SU-DHL-6 (cell line): ENCODE data around the gene SLC24A3.

Experiments
- H2AFZ ChIP-seq: fragments of 200-600 bp; sonication (generic); 2 replicates; pipeline ENCODE4 v1.6.1; 2014; ENCODE audit warnings: low read depth, mild to moderate bottlenecking, moderate library complexity, mixed read lengths, antibody characterized with exemption, low read length; ENCODE audit not compliant: severe bottlenecking
- H3F3A ChIP-seq: fragments of 200-600 bp; shearing (Covaris generic); 2 replicates; pipeline ENCODE4 v1.6.0; 2016; ENCODE audit warnings: antibody characterized with exemption, mild to moderate bottlenecking; ENCODE audit not compliant: insufficient read depth
- H3K27ac ChIP-seq: fragments of 200-600 bp; sonication (generic); 2 replicates; pipeline ENCODE4 v1.5.1; 2016; ENCODE audit warnings: low read depth, mild to moderate bottlenecking, low read length, moderate library complexity, mixed read lengths
- H3K27me3 ChIP-seq: fragments of 200-600 bp; sonication (generic), shearing (Covaris generic); 2 replicates; pipeline ENCODE4 v1.6.0; 2014; ENCODE audit warnings: mild to moderate bottlenecking, low read length
- H3K36me3 ChIP-seq: fragments of 200-600 bp; sonication (generic); 2 replicates; pipeline ENCODE4 v1.6.1; 2014; ENCODE audit warnings: mild to moderate bottlenecking, low read length, mixed read lengths
- H3K4me2 ChIP-seq: fragments of 300-600, 200-600 bp; shearing (Covaris generic), sonication (generic); 2 replicates; pipeline ENCODE4 v1.6.0; 2014; ENCODE audit warnings: low read length, low read depth, mild to moderate bottlenecking; ENCODE audit not compliant: poor library complexity, severe bottlenecking
- H3K4me3 ChIP-seq: fragments of 200-600 bp; sonication (generic); 2 replicates; pipeline ENCODE4 v1.5.1; 2014; ENCODE audit warnings: antibody characterized with exemption, low read length, mild to moderate bottlenecking, mixed read lengths; ENCODE audit not compliant: insufficient read depth, poor library complexity, severe bottlenecking
- H3K79me2 ChIP-seq: fragments of 200-600 bp; sonication (generic); 2 replicates; pipeline ENCODE4 v1.6.1; 2014; ENCODE audit warnings: mild to moderate bottlenecking, low read length, moderate library complexity; ENCODE audit not compliant: insufficient read depth
- H3K9ac ChIP-seq: fragments of 200-600 bp; sonication (generic); 2 replicates; pipeline ENCODE4 v1.7.0; 2014; ENCODE audit warnings: mild to moderate bottlenecking, low read length
- H3K9me2 ChIP-seq: fragments of 200-600 bp; sonication (generic); replicated peaks from 2 replicates; pipeline ENCODE4 v1.6.1; 2014; ENCODE audit warnings: low read length; ENCODE audit not compliant: insufficient read depth
- H3K9me3 ChIP-seq: fragments of 200-600 bp; sonication (generic); 2 replicates; pipeline ENCODE4 v1.6.1; 2014; ENCODE audit warnings: low read length, mixed read lengths; ENCODE audit not compliant: insufficient read depth
- H4K20me1 ChIP-seq: fragments of 200-600 bp; sonication (generic); 2 replicates; pipeline ENCODE4 v1.6.1; 2014; ENCODE audit warnings: low read depth, mild to moderate bottlenecking, antibody characterized with exemption, low read length, moderate library complexity, mixed read lengths
- CTCF ChIP-seq: fragments of 200-600 bp; sonication (generic); IDR thresholded peaks from one replicate; pipeline ENCODE4 v1.5.1; 2017; ENCODE audit warnings: antibody characterized with exemption, mild to moderate bottlenecking, low read length, moderate library complexity; ENCODE audit not compliant: insufficient read depth, poor library complexity, severe bottlenecking
- EZH2phosphoT487 ChIP-seq: fragments of 200-600 bp; sonication (generic), shearing (Covaris generic); conservative IDR thresholded peaks from 2 replicates; pipeline ENCODE4 v1.6.1; 2018; ENCODE audit warnings: mild to moderate bottlenecking, antibody characterized with exemption, low read length, moderate library complexity, mixed read lengths

SLC24A3 gene

DNA sequence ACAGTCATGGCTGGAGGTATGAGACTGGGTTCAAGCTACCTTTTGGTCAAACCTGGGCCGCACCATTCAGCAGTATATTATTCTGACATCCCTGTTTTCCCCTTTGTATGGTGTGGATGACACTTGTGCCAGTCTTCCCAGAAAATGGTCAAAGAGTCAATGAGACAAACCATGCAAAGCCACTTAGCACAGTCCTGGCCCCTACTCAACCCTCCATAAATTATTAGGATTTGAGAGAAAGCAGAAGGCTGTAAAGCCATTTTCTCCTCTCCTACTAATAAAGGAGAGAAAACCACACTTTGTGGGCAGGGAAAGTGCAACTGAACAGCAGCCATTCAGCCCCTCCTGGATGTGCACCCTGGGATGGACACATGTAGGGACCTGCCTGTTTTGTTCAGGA lies 236.2 kb downstream of the SLC24A3 start:
- no peak overlapping the region for H3K9ac ChIP-seq
- H4K20me1 ChIP-seq, result no peaks in the 10 kb centered on the region
- no peaks in the 10 kb centered on the region for H3K27me3 ChIP-seq
- no peaks in the 10 kb centered on the region for H3K79me2 ChIP-seq
- H3K27ac ChIP-seq, result no peak overlapping the region
- no peaks in the 10 kb centered on the region for H3K36me3 ChIP-seq
- no peaks in the 10 kb centered on the region for H3K9me3 ChIP-seq
- no peak overlapping the region for H2AFZ ChIP-seq
- TF ChIP-seq EZH2phosphoT487 (no peak), CTCF (no peak)
- H3K9me2 ChIP-seq, result 0 out of 2 replicates have a peak, but pooled peaks cover 3% of the 10 kb centered on the region
- no peak overlapping the region for H3K4me2 ChIP-seq
- no peaks in the 10 kb centered on the region for H3F3A ChIP-seq
- H3K4me3 ChIP-seq, result no peak overlapping the region

DNA sequence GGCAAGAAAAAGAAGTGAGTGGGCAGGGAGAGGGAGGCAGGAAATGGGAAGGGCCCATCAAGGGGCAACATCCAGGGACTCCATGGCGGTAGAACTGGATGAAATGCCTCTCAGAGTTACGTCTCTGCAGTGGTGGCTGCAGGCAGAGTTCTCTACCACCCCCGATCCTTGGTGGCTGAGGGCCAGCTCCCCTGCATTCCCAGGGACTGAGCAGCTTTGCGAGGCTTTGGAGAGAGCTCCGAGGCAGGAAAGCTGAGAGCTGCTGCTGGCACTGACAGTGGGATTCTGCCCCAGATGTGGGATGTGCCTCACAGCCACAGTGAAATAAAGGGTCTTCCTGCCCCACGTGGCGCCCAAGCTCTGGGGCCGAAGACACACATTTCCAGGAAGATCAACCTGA lies 236.6 kb downstream of the SLC24A3 start:
- no peak overlapping the region for H3K4me2 ChIP-seq
- 0 out of 2 replicates have a peak, but pooled peaks cover 3% of the 10 kb centered on the region for H3K9me2 ChIP-seq
- no peak overlapping the region for H3K27ac ChIP-seq
- H3K79me2 ChIP-seq, result no peaks in the 10 kb centered on the region
- H3K9me3 ChIP-seq, result no peaks in the 10 kb centered on the region
- no peaks in the 10 kb centered on the region for H3K27me3 ChIP-seq
- no peak overlapping the region for H3K9ac ChIP-seq
- H2AFZ ChIP-seq, result no peak overlapping the region
- H4K20me1 ChIP-seq, result no peaks in the 10 kb centered on the region
- no peaks in the 10 kb centered on the region for H3K36me3 ChIP-seq
- H3K4me3 ChIP-seq, result no peak overlapping the region
- no peak for TF ChIP-seq CTCF
- TF ChIP-seq EZH2phosphoT487, result no peak
- H3F3A ChIP-seq, result no peaks in the 10 kb centered on the region

DNA sequence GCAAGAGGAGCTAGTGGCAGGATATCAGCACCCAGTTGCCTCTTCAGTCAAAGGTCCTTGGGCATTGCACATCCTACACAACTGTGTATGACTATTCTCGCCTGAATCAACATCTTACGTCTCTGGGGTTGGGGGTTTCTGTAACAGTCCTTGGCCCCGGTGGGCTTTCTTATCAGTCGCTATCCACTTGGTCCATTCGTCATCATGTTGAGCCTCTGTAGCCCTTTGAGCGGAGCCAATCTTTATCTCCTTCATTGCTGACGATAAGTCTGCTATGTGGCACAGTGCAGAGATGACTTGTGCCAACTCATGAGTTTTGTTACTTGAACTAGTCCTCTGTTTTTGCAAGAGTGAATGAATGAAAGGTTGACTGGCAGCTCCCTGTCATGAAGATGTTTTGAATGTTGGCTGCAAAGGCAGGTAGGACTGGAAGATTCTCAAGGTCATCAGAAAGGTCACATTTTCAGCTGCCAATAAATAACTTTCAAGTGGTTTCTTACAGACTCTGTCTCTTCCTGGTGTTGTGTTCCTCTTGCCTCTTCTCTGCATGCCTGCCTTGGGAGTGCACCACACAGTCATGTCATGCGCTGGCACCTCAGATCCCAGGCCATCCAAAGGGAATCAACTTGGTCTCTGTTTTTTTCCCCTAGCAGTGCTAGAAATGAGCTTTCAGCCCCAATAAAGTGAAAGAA lies 238.9 kb downstream of the SLC24A3 start:
- Histone ChIP-seq H4K20me1 (no peaks in the 10 kb centered on the region), H3K4me3 (no peak overlapping the region), H3K9ac (no peak overlapping the region), H3K4me2 (no peak overlapping the region), H3K79me2 (no peaks in the 10 kb centered on the region), H3K9me3 (no peaks in the 10 kb centered on the region), H3K27ac (no peak overlapping the region), H3F3A (no peaks in the 10 kb centered on the region), H2AFZ (no peak overlapping the region), H3K27me3 (no peaks in the 10 kb centered on the region), H3K36me3 (no peaks in the 10 kb centered on the region), H3K9me2 (0 out of 2 replicates have a peak, but pooled peaks cover 3% of the 10 kb centered on the region)
- no peak for TF ChIP-seq CTCF
- no peak for TF ChIP-seq EZH2phosphoT487
